K562 (cell line): ENCODE results near the gene CRCP. TPM values are rescaled to one million over a fixed set of nuclear protein-coding genes. Genes with fewer than 3 reads are reported as not detected.

Experiments used
- ADNP ChIP-seq: fragments of 200-800 bp; sonication (Bioruptor generic); IDR thresholded peaks from 2 replicates; pipeline ENCODE4 v1.6.1; 2016; ENCODE audit warnings: missing genetic modification characterization, missing compliant biosample characterization
- ARID4B ChIP-seq: sonication (generic); formaldehyde crosslinking; IDR thresholded peaks from 2 replicates; pipeline ENCODE4 v1.8.0; 2022; ENCODE audit warnings: mild to moderate bottlenecking, missing genetic modification reagents
- BCL6 ChIP-seq: fragments of 250-450 bp; sonication (Bioruptor Pico); IDR thresholded peaks from 2 replicates; pipeline ENCODE4 v1.4.0; 2020
- BRD9 ChIP-seq: fragments of 450-650 bp; IDR thresholded peaks from 2 replicates; pipeline ENCODE4 v1.6.1; 2018; ENCODE audit warnings: low read depth; ENCODE audit not compliant: partially characterized antibody
- CEBPG ChIP-seq, 3 experiments: fragments of 200-800 bp in 1 of 3; sonication (Bioruptor generic) in 1 of 3; sonication (generic) in 1 of 3; formaldehyde crosslinking in 1 of 3; IDR thresholded peaks in 2 of 3; conservative IDR thresholded peaks in 1 of 3; 2 replicates each; pipeline versions ENCODE4 v1.6.1 to v1.8.0; 2016 to 2022; ENCODE audit warnings: missing compliant biosample characterization in 2 of 3, missing genetic modification characterization in 2 of 3, mild to moderate bottlenecking in 1 of 3, missing genetic modification reagents in 1 of 3
- ERF ChIP-seq: fragments of 450-650 bp; formaldehyde crosslinking; IDR thresholded peaks from 2 replicates; pipeline ENCODE4 v1.4.0; 2020; ENCODE audit warnings: mild to moderate bottlenecking, mixed read lengths
- HMG20B ChIP-seq: fragments of 250-450 bp; sonication (Bioruptor Pico); IDR thresholded peaks from 2 replicates; pipeline ENCODE4 v1.5.0; 2021; ENCODE audit warnings: mild to moderate bottlenecking
- JUND ChIP-seq, 2 experiments: IDR thresholded peaks; 2 replicates in 1 of 2; 3 replicates in 1 of 2; pipeline ENCODE4 v1.6.1; 2011; ENCODE audit warnings: borderline replicate concordance in 2 of 2, low read depth in 2 of 2, low read length in 2 of 2, improper control_type of control experiment in 1 of 2, missing biosample characterization in 1 of 2, missing genetic modification characterization in 1 of 2, missing genetic modification reagents in 1 of 2
- KLF16 ChIP-seq: IDR thresholded peaks from 2 replicates; pipeline ENCODE4 v1.6.1; 2016; ENCODE audit warnings: antibody characterized with exemption
- MTA1 ChIP-seq: fragments of 450-650 bp; IDR thresholded peaks from 2 replicates; pipeline ENCODE4 v1.6.1; 2017; ENCODE audit warnings: borderline replicate concordance
- MYC ChIP-seq, 2 experiments: fragments of 250-450 bp in 1 of 2; sonication (Bioruptor Pico) in 1 of 2; IDR thresholded peaks; 2 replicates each; pipeline versions ENCODE4 v1.5.1 to v1.6.1; 2012 to 2021; ENCODE audit warnings: low read depth in 2 of 2, borderline replicate concordance in 1 of 2, improper control_type of control experiment in 1 of 2, low read length in 1 of 2, mild to moderate bottlenecking in 1 of 2, moderate library complexity in 1 of 2
- RBM14 ChIP-seq: fragments of 200-400 bp; formaldehyde crosslinking; IDR thresholded peaks from 2 replicates; pipeline ENCODE4 v1.6.1; 2018; ENCODE audit warnings: low read depth, mild to moderate bottlenecking, low read length, moderate library complexity, borderline replicate concordance; ENCODE audit not compliant: insufficient read depth
- RBM34 ChIP-seq: fragments of 200-400 bp; formaldehyde crosslinking; IDR thresholded peaks from 2 replicates; pipeline ENCODE4 v1.6.1; 2018; ENCODE audit warnings: low read length, borderline replicate concordance; ENCODE audit not compliant: insufficient read depth
- SMARCA5 ChIP-seq: fragments of 450-650 bp; IDR thresholded peaks from 2 replicates; pipeline ENCODE4 v1.6.1; 2016
- SMC3 ChIP-seq: conservative IDR thresholded peaks from 2 replicates; pipeline ENCODE4 v1.6.1; 2011; ENCODE audit warnings: low read depth, low read length, improper control_type of control experiment; ENCODE audit not compliant: insufficient read depth
- SOX6 ChIP-seq: fragments of 450-650 bp; IDR thresholded peaks from 2 replicates; pipeline ENCODE4 v1.6.1; 2014; ENCODE audit warnings: mild to moderate bottlenecking
- TRIM28 ChIP-seq: fragments of 450-650 bp; IDR thresholded peaks from 2 replicates; pipeline ENCODE4 v1.6.1; 2017
- U2AF2 ChIP-seq: fragments of 200-400 bp; formaldehyde crosslinking; optimal IDR thresholded peaks from 2 replicates; pipeline ENCODE3; 2017; ENCODE audit warnings: low read depth, mild to moderate bottlenecking, low read length
- ZBTB12 ChIP-seq: fragments of 250-450 bp; sonication (Bioruptor Pico); IDR thresholded peaks from 2 replicates; pipeline ENCODE4 v1.4.0; 2020
- ZBTB7A ChIP-seq: IDR thresholded peaks from 2 replicates; pipeline ENCODE4 v1.6.1; 2011; ENCODE audit warnings: low read depth, mild to moderate bottlenecking, low read length, moderate library complexity, borderline replicate concordance; ENCODE audit not compliant: control insufficient read depth
- ZNF23 ChIP-seq: fragments of 250-450 bp; sonication (Bioruptor Pico); IDR thresholded peaks from 2 replicates; pipeline ENCODE4 v1.4.0; 2020; ENCODE audit warnings: mild to moderate bottlenecking
- ZNF75A ChIP-seq: fragments of 450-650 bp; formaldehyde crosslinking; IDR thresholded peaks from 2 replicates; pipeline ENCODE4 v1.4.0; 2020; ENCODE audit warnings: mild to moderate bottlenecking
- polyA plus RNA-seq, 8 experiments: library from polyadenylated mRNA; depleted of rRNA in 4 of 8; stranded (reverse) in 5 of 8; unstranded in 3 of 8; fragments of >200 nt; fragmentation: Nextera tagmentation in 2 of 8; fragmentation: Illumina TruSeq in 1 of 8; extraction: Ambion mirVana in 2 of 8; extraction: Trizol in 1 of 8; gene quantifications; 2 replicates each; pipeline versions ENCODE4 v1.2.1 to v1.2.3, GENCODE V29; 2011 to 2014; ENCODE audit warnings: inconsistent platforms in 1 of 8, missing spikeins in 1 of 8
- total RNA-seq, 7 experiments: library from RNA; depleted of rRNA in 6 of 7; stranded (reverse); fragments of >200 nt in 6 of 7; fragmentation: Illumina TruSeq in 2 of 7; extraction: Trizol in 2 of 7; gene quantifications; 2 replicates each; pipeline versions ENCODE4 v1.2.1 to v1.2.3, GENCODE V29; 2011 to 2021; ENCODE audit warnings: low replicate concordance in 1 of 7

Gene CRCP
- total and polyA plus RNA-seq, 9 of the 15 experiments (the other 6 are each of a cell fraction or from before 2014, with no cell fraction given) = 22.1 to 58.3 (median 43.4) TPM

- TF ChIP-seq ARID4B (CRISPR knock-in tag) = peak; percentile 91
- no peak for TF ChIP-seq ZNF75A (CRISPR knock-in tag)
- 0 out of 2 replicates have a peak, but pooled peaks have one; percentile 22 for TF ChIP-seq ERF (CRISPR knock-in tag)
- TF ChIP-seq JUND (IDR thresholded peaks at IDR 0.05; ENCODE audit: borderline replicate concordance, low read depth, low read length) = peak; percentile 86
- peak; percentile 54; the same call in 1 of the 3 replicates for TF ChIP-seq JUND (tag; IDR thresholded peaks at IDR 0.05; ENCODE audit: borderline replicate concordance, low read depth, low read length)
- peak; percentile 95 for TF ChIP-seq ZBTB7A
- TF ChIP-seq BCL6 (CRISPR knock-in tag) = no peak
- TF ChIP-seq RBM34 = peak; percentile 95; the same call in 1 of the 2 replicates
- peak; percentile 84 for TF ChIP-seq MYC (IDR thresholded peaks at IDR 0.05; ENCODE audit: low read depth, low read length)
- TF ChIP-seq MYC (CRISPR knock-in tag; IDR thresholded peaks at IDR 0.05; ENCODE audit: borderline replicate concordance, low read depth) = peak; percentile 51; the same call in 1 of the 2 replicates
- TF ChIP-seq MTA1 = no peak
- peak; percentile 26; the same call in 1 of the 2 replicates for TF ChIP-seq SOX6
- TF ChIP-seq TRIM28 = no peak
- peak; percentile 38; the same call in 1 of the 2 replicates for TF ChIP-seq CEBPG (CRISPR knock-in tag; IDR thresholded peaks at IDR 0.05)
- TF ChIP-seq CEBPG (tag; conservative IDR thresholded peaks at IDR 0.05 in 1 of 2, IDR thresholded peaks at IDR 0.05 in 1 of 2) = no peak
- no peak for TF ChIP-seq ADNP (tag)
- no peak for TF ChIP-seq SMARCA5
- TF ChIP-seq RBM14 = 0 out of 2 replicates have a peak, but pooled peaks have one; percentile 56
- TF ChIP-seq BRD9 = no peak
- TF ChIP-seq SMC3 = no peak
- no peak for TF ChIP-seq KLF16
- no peak for TF ChIP-seq U2AF2
- TF ChIP-seq HMG20B (CRISPR knock-in tag) = no peak
- no peak for TF ChIP-seq ZNF23
- 0 out of 2 replicates have a peak, but pooled peaks have one; percentile 40 for TF ChIP-seq ZBTB12 (CRISPR knock-in tag)
Observed at GRCh38 chr7:66075590-66076461, 38.8 kb upstream of the CRCP start, which contains the start of gene ASL (continued).
